Measurements from ENCODE around the gene HTRA3.

DNA sequence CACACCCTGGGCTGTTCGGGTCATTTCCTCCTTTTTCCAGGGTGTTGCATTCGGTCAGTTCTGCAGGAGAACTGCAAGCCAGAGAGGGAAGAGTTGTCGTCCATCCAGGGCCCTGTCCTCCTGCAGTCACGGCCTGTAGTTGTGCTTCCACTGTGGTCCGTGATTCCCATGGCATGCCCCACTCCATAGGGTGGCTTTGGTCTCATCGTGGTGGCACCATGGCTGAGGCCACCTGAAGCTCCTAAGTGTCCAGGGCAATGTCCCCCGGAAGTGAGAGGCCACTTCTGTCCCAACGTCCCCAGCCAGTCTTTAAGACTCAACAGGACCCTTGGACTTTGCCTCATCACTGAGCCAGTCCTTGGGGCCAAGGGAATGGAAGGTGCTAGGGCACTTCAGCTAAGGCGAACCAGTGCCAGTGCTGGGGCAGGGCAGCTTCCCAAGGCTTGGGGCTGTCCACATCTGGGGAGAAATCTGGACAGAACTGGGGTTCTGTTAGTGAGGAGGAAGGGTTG is 83.7 kb downstream of the HTRA3 start:
- TF ChIP-seq EZH2phosphoT487 (IDR thresholded peaks at IDR 0.05; ENCODE audit: insufficient read depth, low read depth) (no peak), EZH2 (IDR thresholded peaks at IDR 0.05; ENCODE audit: insufficient read depth, poor library complexity, severe bottlenecking) (no peak)

Data from GM23248 (cell line).